Measurements from ENCODE around the gene ATP10A.

ATP10A gene

DNA sequence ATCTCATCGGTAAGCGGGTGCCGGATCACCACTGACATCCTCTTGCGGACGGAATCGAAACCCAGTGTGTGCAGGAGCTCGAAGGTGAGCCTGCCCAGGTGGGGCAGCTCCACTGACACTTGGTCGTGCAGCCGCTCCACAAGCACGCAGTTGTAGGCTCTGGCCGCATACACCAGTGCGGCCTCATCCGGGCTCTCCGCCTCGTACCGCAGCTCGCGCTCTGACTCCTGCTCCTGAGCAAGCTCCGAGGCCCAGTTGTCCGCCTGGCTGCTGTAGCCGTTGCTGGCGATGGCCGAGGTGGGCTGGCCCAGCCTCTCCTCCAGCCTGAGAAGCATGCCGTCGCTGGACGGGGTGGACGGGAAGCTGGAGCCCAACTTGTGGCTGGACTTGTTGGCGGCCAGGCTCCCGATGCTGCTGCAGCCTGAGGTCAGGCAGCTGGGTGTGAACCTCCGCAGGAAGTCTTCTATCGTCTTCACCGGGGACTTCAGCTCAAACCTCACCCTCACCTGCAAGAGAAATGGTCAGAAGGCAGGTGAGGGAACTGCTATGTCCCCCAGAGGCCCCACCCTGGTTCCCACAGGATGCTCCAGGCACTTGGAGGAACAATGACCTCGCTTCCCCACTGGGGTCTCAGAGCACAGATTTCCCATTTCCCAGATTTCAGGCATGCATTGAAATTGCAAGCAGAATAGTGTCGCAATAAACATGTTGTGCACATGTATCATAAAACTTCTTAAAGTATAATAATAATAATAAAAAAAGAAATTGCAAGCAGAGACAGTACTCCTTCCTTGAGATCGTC lies 149.2 kb downstream of the ATP10A start:
- DNase-seq = no peak

- DNase-seq = no peak
These were observed 150.2 kb downstream of the ATP10A start for GRCh38 chr15:25712961-25713355.

DNA sequence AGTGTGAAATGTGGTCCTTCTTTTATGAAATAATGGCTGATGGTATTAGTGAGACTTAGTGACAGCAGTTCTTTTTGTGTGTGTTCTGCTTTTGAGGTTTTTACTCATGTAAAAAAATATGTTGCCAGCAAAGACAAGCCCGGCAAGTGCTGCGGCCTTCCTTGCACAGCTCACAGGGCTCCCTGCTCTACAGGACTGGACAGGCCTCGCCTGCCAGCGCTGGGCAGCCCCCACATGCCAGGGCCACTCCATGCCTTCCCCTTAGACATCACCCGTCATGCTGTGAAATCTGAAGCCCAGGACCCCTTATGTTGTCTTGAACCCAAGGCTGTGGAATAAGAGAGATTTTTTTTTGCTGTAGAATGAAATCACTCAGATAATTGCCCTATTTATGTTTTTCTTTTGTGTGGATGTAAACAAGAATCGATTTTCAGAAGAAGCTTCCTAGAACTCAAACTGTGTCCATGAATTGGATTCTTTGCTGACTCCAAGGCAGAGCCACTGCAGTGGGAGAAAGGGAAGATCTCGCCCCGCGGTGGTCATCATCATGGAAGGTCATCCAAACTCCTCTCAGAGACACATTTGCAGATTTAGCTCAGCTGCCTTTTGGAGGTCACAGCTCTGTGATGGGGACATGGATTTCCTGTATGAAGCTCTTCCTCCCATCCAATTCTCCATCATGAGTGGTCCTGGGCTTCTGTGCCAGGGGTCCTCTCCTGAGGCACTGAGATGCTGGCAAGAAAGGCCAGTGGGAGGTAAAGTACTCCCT lies 150.8 kb downstream of the ATP10A start:
- DNase-seq = no peak

GRCh38 chr15:25711691-25712090 lies 151.4 kb downstream of the ATP10A start:
- no peak for DNase-seq

DNA sequence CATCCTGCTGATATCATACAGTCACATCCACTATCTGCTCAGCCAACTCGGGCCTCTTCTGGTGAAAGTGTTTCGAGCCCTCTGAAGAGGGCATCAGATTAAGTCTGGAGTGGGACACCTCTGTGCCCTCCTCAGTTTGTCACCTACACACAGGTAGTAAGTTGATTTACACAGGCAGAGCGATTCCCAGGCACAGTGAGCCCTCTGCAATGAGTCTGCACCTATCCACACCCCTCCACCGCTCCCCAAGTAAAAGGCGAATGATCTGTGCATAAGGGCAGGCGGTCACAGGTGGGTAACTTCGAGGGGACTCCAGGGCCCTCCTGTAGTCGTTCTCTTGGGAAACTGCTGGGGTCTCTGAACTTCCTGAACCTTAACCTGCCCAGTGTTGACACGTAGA lies 152.0 kb downstream of the ATP10A start:
- DNase-seq = no peak

GRCh38 chr15:25710184-25710583 lies 152.9 kb downstream of the ATP10A start:
- peak in 1 of 2 experiments; percentile 2 for DNase-seq

DNA sequence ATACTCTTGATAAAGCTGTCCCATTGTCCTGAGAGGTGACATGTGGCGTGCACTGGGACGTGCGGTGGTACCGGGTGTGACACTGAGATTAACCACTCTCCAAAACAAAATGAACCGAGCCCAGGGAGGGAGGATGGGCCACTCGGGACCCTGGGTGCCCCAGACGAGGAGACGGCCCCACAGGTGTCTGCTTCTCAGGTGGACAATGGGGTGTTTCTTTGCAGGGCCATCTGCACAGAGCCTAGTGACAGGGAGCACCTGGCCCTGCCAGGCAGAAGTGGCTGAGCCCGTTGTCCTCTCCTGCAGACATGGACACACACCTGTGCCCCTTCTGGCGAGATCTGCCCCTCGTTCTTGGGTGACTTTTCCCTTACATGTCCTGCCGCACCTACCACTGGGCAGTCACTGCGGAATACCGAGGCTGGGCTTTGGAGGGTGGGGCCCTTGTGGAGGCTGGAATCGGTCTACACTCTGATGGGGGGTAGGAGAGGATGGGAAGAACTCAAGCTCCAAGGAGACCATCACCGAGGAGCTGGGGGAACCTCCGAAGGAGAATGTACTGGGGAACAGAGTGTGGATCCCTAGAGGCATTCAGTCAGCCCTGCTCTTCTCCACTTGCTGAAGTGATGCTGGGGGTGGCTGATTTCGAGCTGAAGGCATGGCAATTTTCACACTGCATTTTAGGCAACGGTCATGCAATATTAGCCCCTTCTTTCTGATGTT lies 153.5 kb downstream of the ATP10A start:
- DNase-seq = no peak

DNA sequence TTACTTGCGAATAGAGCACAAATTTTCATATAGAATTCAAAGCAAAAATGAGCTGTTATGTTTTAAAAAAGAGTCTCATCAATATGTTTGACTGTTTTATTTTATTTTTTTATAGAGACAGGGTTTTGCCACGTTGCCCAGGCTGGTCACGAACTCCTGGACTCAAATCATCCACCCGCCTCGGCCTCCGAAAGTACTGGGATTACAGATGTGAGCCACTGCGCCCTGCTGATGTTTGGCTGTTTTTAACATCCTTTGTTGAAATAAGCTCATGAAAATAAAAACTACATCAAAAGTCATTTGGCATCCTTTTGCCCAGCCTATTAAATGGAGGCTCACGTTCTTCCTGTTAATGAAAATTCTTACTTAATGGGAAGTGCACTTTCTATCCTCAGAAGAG lies 154.7 kb downstream of the ATP10A start:
- no peak for DNase-seq

- no peak for DNase-seq
These were observed 155.3 kb downstream of the ATP10A start for GRCh38 chr15:25707656-25708365.

DNA sequence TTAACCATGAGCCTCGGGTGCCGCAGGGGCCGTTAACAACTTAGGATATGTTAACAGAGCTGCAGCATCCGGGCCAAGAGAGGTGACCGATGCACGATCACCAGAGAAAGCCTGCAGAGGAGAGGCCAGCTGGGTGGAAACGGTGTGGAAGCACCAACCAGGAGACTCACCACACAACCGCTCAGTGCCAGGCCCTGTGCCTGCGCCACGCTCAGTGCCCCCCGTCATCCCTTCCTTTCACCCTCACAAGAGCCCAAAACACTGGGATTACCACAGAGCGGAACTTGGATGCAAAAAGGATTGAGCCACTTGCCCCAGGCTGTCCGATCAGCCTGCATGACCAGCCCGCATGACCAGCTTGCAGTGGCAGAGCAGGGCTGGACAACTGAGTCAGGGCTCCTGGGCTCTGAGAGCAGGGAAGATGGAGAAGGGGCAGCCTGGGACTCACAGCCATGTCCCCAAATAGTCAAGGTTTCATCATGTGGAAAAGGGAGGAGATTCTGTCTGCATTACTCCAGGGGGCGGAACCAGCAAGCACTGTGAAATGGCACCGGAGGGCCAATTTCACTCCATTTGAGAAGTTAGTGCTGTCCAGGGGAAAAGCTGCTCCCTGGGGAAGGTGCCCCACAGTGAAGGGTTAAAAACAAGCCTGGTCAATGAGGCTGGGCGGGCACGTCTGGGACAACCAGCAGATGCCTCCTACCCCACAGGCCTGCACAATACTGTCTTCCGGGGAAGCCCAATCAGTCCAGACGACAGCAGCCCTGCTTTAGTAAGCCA lies 156.8 kb downstream of the ATP10A start:
- DNase-seq = no peak

GRCh38 chr15:25705433-25706115 lies 157.6 kb downstream of the ATP10A start:
- no peak for DNase-seq

DNA sequence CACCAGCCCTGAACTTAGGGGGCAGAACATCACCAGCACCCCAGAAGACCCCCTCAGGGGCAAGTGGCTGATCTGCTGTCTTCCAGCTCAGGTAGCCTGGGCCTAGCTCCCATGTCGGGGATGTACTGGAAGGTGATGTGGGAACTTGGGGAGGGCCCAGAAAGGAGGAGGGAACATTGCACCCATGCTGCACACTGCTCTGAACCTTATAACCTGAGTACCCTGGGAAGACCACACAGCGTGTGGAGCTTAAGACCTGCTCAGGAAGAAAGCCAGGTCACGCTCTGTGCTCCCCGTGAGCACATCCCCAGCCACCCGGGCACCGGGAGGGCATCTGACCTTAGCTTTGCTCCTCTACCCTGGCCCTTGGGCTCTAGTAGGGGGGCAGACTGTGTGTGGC lies 159.4 kb downstream of the ATP10A start:
- no peak for DNase-seq

- DNase-seq = no peak
These were observed 161.2 kb downstream of the ATP10A start for GRCh38 chr15:25701721-25702465.

GRCh38 chr15:25700916-25701315 lies 162.2 kb downstream of the ATP10A start:
- no peak for DNase-seq

DNA sequence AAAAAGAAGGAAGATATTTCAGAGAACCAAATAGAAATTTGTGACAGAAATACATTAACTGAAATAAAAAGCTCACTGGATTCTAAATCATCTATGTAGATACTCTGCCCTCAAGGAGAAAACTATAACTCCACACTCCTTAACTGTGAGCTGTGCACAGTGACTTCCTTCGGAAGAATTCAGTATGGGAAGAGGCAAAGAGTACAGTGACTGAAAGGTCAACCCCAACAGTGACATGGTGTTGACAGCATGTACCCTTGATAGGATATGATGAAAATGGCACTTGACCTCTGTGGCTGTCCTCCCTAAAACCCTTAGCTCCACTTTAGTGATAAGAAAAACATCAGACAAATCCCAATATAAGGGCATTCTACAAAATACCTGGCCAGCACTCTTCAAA lies 165.5 kb downstream of the ATP10A start:
- DNase-seq = no peak

GRCh38 chr15:25695875-25696760 lies 167.0 kb downstream of the ATP10A start:
- DNase-seq = no peak

DNA sequence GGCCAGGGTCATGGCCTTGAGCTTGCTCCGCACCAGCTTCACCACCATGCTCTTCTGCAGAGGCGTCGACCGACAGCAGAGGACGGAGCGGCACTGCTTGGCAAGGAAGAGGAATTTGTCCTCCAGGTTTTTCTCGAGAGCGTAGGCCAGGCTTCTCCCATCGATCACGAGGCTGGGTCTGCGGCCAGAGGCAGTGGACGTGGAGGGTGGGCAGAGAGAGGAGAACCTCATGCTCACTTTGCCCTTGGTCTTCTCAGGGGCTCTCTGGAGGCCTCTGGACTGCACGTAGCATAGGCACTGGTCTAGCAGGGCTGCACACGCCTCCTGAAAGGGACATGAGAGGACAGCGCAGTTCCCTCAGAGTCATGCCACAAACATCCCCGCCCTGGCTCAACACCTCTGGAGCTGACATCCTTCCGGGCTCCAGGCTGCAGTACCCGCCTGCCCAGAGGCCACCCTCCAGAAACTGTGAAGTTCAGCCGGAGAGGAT lies 168.3 kb downstream of the ATP10A start:
- no peak for DNase-seq

GRCh38 chr15:25694239-25694584 lies 168.9 kb downstream of the ATP10A start:
- DNase-seq = no peak
